Endothelial cell of umbilical vein (primary cell): Measurements from ENCODE around the gene FAM3D. TPM values are rescaled to one million over a fixed set of nuclear protein-coding genes. Genes with fewer than 3 reads are reported as not detected.

ENCODE experiments used
- BruUV-seq: library from RNA; stranded (reverse); fragments of 400-500 nt; replicated peaks from 2 replicates; lab custom pipeline; 2021; lab: Mats Ljungman, UMichigan
- CTCF ChIA-PET: fragments of 300-600, 350-600 bp; sonication (Branson Sonifier 250); formaldehyde crosslinking; loops from one replicate; lab custom pipeline; 2021; ENCODE audit warnings: antibody characterized with exemption, inconsistent platforms; lab: Charles Lee
- POLR2A ChIA-PET: fragments of 300-600, 350-600 bp; sonication (Branson Sonifier 250); formaldehyde crosslinking; loops from one replicate; lab custom pipeline; 2021; ENCODE audit warnings: antibody characterized with exemption, inconsistent platforms; lab: Charles Lee
- DNase-seq: peaks from one replicate; pipeline ENCODE4 v3.0.0-alpha.2; 2011; ENCODE audit warnings: low read depth, low spot score
- FAIRE-seq: peaks from 2 replicates; lab custom pipeline; 2011; peaks lifted over from hg19 to GRCh38; lab: Jason Lieb, UNC
- H2AFZ ChIP-seq: 2 replicates; pipeline ENCODE4 v1.6.0; 2012; ENCODE audit warnings: low read depth, low read length, control low read depth, inconsistent platforms
- H3K27ac ChIP-seq: 2 replicates; pipeline ENCODE4 v1.5.1; 2011; ENCODE audit warnings: low read depth, mild to moderate bottlenecking, control low read depth, low read length, moderate library complexity; ENCODE audit not compliant: insufficient read depth
- H3K27me3 ChIP-seq, 2 experiments: 2 replicates each; pipeline versions ENCODE4 v1.6.0 to v1.6.1; 2011; ENCODE audit warnings: low read length in 2 of 2, mixed read lengths in 1 of 2; ENCODE audit not compliant: control insufficient read depth in 2 of 2, insufficient read depth in 2 of 2
- H3K36me3 ChIP-seq, 2 experiments: 2 replicates in 1 of 2; 3 replicates in 1 of 2; pipeline ENCODE4 v1.5.1; 2011; ENCODE audit warnings: low read length in 2 of 2, mild to moderate bottlenecking in 1 of 2, moderate library complexity in 1 of 2; ENCODE audit not compliant: control insufficient read depth in 2 of 2, insufficient read depth in 2 of 2; ENCODE audit errors: extremely low read depth in 1 of 2
- H3K4me1 ChIP-seq: 3 replicates; pipeline ENCODE4 v1.5.1; 2011; ENCODE audit warnings: mild to moderate bottlenecking, low read length; ENCODE audit not compliant: control insufficient read depth, insufficient read depth; ENCODE audit errors: extremely low read depth
- H3K4me2 ChIP-seq: 2 replicates; pipeline ENCODE4 v1.6.1; 2011; ENCODE audit warnings: low read length, control low read depth, mixed read lengths; ENCODE audit not compliant: insufficient read depth
- H3K4me3 ChIP-seq, 3 experiments: fragments of 200-600 bp in 1 of 3; sonication (generic), shearing (Covaris generic) in 1 of 3; replicated peaks in 1 of 3; 2 replicates each; pipeline ENCODE4 v1.5.1; 2011 to 2016; ENCODE audit warnings: control low read depth in 3 of 3, low read length in 3 of 3, mild to moderate bottlenecking in 2 of 3, inconsistent platforms in 1 of 3, low read depth in 1 of 3, moderate library complexity in 1 of 3; ENCODE audit not compliant: insufficient read depth in 1 of 3
- H3K79me2 ChIP-seq: 2 replicates; pipeline ENCODE4 v1.6.0; 2012; ENCODE audit warnings: low read length, inconsistent platforms; ENCODE audit not compliant: control insufficient read depth, insufficient read depth
- H3K9ac ChIP-seq: replicated peaks from 2 replicates; pipeline ENCODE3; 2011; ENCODE audit warnings: low read length, control low read depth; ENCODE audit not compliant: insufficient read depth; ENCODE audit errors: extremely low read depth
- H3K9me1 ChIP-seq: replicated peaks from 3 replicates; pipeline ENCODE4 v1.6.0; 2011; ENCODE audit warnings: mild to moderate bottlenecking, low read length; ENCODE audit not compliant: control insufficient read depth, insufficient read depth; ENCODE audit errors: extremely low read depth
- H3K9me3 ChIP-seq: replicated peaks from 2 replicates; pipeline ENCODE4 v1.5.1; 2012; ENCODE audit warnings: low read length, inconsistent platforms; ENCODE audit not compliant: control insufficient read depth, insufficient read depth
- H4K20me1 ChIP-seq: replicated peaks from 2 replicates; pipeline ENCODE3; 2011; ENCODE audit warnings: mild to moderate bottlenecking, low read length; ENCODE audit not compliant: control insufficient read depth, insufficient read depth; ENCODE audit errors: extremely low read depth
- EZH2 ChIP-seq: IDR thresholded peaks from 2 replicates; pipeline ENCODE4 v1.6.1; 2012; ENCODE audit warnings: borderline replicate concordance, low read depth, mild to moderate bottlenecking, moderate library complexity, low read length, inconsistent platforms; ENCODE audit not compliant: severe bottlenecking
- FOS ChIP-seq: IDR thresholded peaks from 2 replicates; pipeline ENCODE4 v1.6.1; 2011; ENCODE audit warnings: mild to moderate bottlenecking, low read length, moderate library complexity, borderline replicate concordance; ENCODE audit not compliant: insufficient read depth
- GATA2 ChIP-seq: IDR thresholded peaks from 2 replicates; pipeline ENCODE4 v1.7.0; 2011; ENCODE audit warnings: low read depth, mild to moderate bottlenecking, moderate library complexity, mixed read lengths, low read length; ENCODE audit not compliant: insufficient read length, insufficient read depth
- JUN ChIP-seq: IDR thresholded peaks from 2 replicates; pipeline ENCODE4 v1.6.1; 2011; ENCODE audit warnings: borderline replicate concordance, low read depth; ENCODE audit not compliant: insufficient read length, insufficient read depth
- MYC ChIP-seq: IDR thresholded peaks from one replicate; pipeline ENCODE4 v1.6.1; 2011; ENCODE audit warnings: mild to moderate bottlenecking, low read depth, low read length
- POLR2A ChIP-seq: IDR thresholded peaks from 2 replicates; pipeline ENCODE4 v1.6.1; 2012; ENCODE audit warnings: low read depth, mild to moderate bottlenecking, control low read depth, low read length
- POLR2AphosphoS5 ChIP-seq: IDR thresholded peaks from 2 replicates; pipeline ENCODE4 v1.6.1; 2012; ENCODE audit warnings: low read depth, mild to moderate bottlenecking, control low read depth, low read length, moderate library complexity; ENCODE audit not compliant: insufficient read depth
- dilution Hi-C: fragments of 300-500 bp; cut with MboI; formaldehyde crosslinking; loops from one replicate; pipeline ENCODE4 v1.15.0; 2019; ENCODE audit warnings: low sequenced_read_pairs; ENCODE audit not compliant: extremely low pct_ligation_motif_present
- intact Hi-C: fragments of 100-400 bp; cut with micrococcal nuclease; formaldehyde crosslinking; loops from one replicate; pipeline ENCODE4 v1.10.0; 2022
- polyA plus RNA-seq, 4 experiments: library from polyadenylated mRNA; depleted of rRNA in 3 of 4; stranded (reverse) in 3 of 4; unstranded in 1 of 4; fragments of >200 nt; gene quantifications; 2 replicates each; pipeline versions ENCODE4 v1.2.1 to v1.2.3, GENCODE V29; 2011 to 2012; ENCODE audit warnings: missing spikeins in 1 of 4
- total RNA-seq: library from RNA; stranded (reverse); gene quantifications from 2 replicates; pipeline ENCODE4 v1.2.3, GENCODE V29; 2021
- TF ChIP-seq, protein P1 (sequence below), 2 donors: IDR thresholded peaks; 1 replicate in 1 of 2; 2 replicates in 1 of 2; pipeline ENCODE4 v1.5.1; 2011; ENCODE audit warnings: low read length in 2 of 2, mild to moderate bottlenecking in 2 of 2, moderate library complexity in 2 of 2, control low read depth in 1 of 2, inconsistent platforms in 1 of 2, low read depth in 1 of 2; ENCODE audit not compliant: insufficient read depth in 1 of 2; ENCODE audit errors: extremely low read depth in 1 of 2
- TF ChIP-seq, protein P2 (sequence below): IDR thresholded peaks from 2 replicates; pipeline ENCODE4 v1.6.1; 2011; ENCODE audit not compliant: insufficient read depth, insufficient read length

The FAM3D gene
- total and polyA plus RNA-seq, 2 donors (not counting 3 experiments of a cell fraction or from before 2014, with no cell fraction given), result 0.12 TPM; not detected in 1

DNA sequence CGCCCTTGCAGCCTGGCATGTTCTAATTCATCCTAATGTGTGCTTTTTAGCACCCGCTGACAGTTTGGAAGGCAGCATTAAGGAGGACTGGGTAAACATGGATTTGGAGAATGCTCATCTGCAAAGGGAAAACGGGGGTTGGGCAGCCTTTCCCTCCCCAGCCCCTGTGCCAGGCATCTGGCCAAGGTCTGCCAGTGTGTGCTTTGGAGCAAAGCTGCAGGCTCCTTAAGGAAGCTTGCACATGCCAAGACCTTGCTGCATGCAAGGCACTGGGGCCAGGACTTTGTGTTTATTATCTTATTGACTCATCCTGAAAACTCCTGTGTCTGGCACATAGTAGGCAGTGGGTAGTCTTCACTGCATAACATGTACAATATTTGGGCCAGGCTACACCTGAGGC lies 20.1 kb downstream of the FAM3D start:
- TF ChIP-seq FOS, result no peak
- no peak for TF ChIP-seq JUN
- TF ChIP-seq, protein P1, sequence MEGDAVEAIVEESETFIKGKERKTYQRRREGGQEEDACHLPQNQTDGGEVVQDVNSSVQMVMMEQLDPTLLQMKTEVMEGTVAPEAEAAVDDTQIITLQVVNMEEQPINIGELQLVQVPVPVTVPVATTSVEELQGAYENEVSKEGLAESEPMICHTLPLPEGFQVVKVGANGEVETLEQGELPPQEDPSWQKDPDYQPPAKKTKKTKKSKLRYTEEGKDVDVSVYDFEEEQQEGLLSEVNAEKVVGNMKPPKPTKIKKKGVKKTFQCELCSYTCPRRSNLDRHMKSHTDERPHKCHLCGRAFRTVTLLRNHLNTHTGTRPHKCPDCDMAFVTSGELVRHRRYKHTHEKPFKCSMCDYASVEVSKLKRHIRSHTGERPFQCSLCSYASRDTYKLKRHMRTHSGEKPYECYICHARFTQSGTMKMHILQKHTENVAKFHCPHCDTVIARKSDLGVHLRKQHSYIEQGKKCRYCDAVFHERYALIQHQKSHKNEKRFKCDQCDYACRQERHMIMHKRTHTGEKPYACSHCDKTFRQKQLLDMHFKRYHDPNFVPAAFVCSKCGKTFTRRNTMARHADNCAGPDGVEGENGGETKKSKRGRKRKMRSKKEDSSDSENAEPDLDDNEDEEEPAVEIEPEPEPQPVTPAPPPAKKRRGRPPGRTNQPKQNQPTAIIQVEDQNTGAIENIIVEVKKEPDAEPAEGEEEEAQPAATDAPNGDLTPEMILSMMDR (IDR thresholded peaks at IDR 0.05; ENCODE audit: extremely low read depth in 1 of 2, insufficient read depth in 1 of 2, low read depth in 1 of 2, low read length in 2 of 2), result no peak
- TF ChIP-seq GATA2, result no peak
- TF ChIP-seq, protein P2, sequence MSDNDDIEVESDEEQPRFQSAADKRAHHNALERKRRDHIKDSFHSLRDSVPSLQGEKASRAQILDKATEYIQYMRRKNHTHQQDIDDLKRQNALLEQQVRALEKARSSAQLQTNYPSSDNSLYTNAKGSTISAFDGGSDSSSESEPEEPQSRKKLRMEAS, result no peak
- TF ChIP-seq POLR2AphosphoS5, result no peak
- no peak for TF ChIP-seq EZH2
- no peak for TF ChIP-seq POLR2A
- TF ChIP-seq MYC, result no peak
- CTCF ChIA-PET, result interaction anchor here (1.1 kb wide), 1 partner anchor 13 kb away, joined by 3 read pairs; no protein-coding TSS in a partner anchor
- Histone ChIP-seq H3K4me1 (peaks cover 24% of the 10 kb centered on the region), H2AFZ (no peak overlapping the region), H3K79me2 (no peaks in the 10 kb centered on the region), H3K27ac (no peak overlapping the region), H3K4me3 (no peak overlapping the region), H3K9ac (no peak overlapping the region), H3K9me1 (no peaks in the 10 kb centered on the region), H4K20me1 (no peaks in the 10 kb centered on the region), H3K4me2 (no peak overlapping the region), H3K9me3 (no peaks in the 10 kb centered on the region), H3K36me3 (no peaks in the 10 kb centered on the region), H3K27me3 (no peaks in the 10 kb centered on the region)
- peak; percentile 51 for DNase-seq
- dilution Hi-C loops (no loop called here), intact Hi-C loops (no loop called here)
- peak; percentile 62 for FAIRE-seq
- POLR2A ChIA-PET, result interaction anchor here (0.6 kb wide), 1 partner anchor 259 kb away, joined by 3 read pairs; no protein-coding TSS in a partner anchor
- no TSS peak for BruUV-seq
